Glomerular visceral epithelial cell (primary cell): Measurements from ENCODE around the gene INPP5A.
"Not testable (repeated sequence)": the region's sequence is repeated elsewhere in the genome, so short reads cannot be mapped to it uniquely, and the experiment has no call there.

Experiments
- DNase-seq: peaks from one replicate; pipeline ENCODE4 v3.0.0-alpha.2; 2016; ENCODE audit errors: extremely low spot score

The INPP5A gene

GRCh38 chr10:132763545-132763944 lies 226.0 kb downstream of the INPP5A start:
- DNase-seq: no peak

- DNase-seq: no peak
Observed at GRCh38 chr10:132764108-132764507, 226.5 kb downstream of the INPP5A start.

- no peak for DNase-seq
Observed at GRCh38 chr10:132765435-132765834, 227.8 kb downstream of the INPP5A start.

GRCh38 chr10:132766291-132766690 lies 228.7 kb downstream of the INPP5A start:
- DNase-seq: no peak

- no peak for DNase-seq
Observed at GRCh38 chr10:132768346-132769248, 231.0 kb downstream of the INPP5A start.

- DNase-seq: no peak
Observed at GRCh38 chr10:132770061-132771021, 232.8 kb downstream of the INPP5A start.

- DNase-seq: not testable (repeated sequence)
Observed at GRCh38 chr10:132772816-132773215, 235.2 kb downstream of the INPP5A start.

GRCh38 chr10:132774181-132774901 lies 236.8 kb downstream of the INPP5A start:
- DNase-seq: no peak

- no peak for DNase-seq
Observed at GRCh38 chr10:132774902-132775863, 237.6 kb downstream of the INPP5A start.

GRCh38 chr10:132776186-132776585 lies 238.6 kb downstream of the INPP5A start:
- DNase-seq: no peak

GRCh38 chr10:132776821-132777220 lies 239.2 kb downstream of the INPP5A start:
- DNase-seq: no peak

GRCh38 chr10:132777441-132777840 lies 239.9 kb downstream of the INPP5A start:
- no peak for DNase-seq

GRCh38 chr10:132779549-132780294 lies 242.1 kb downstream of the INPP5A start:
- no peak for DNase-seq

GRCh38 chr10:132780356-132780755 lies 242.8 kb downstream of the INPP5A start:
- DNase-seq: no peak

GRCh38 chr10:132781556-132781955 lies 244.0 kb downstream of the INPP5A start:
- no peak for DNase-seq

- DNase-seq: no peak
Observed at GRCh38 chr10:132783165-132783939, 245.8 kb downstream of the INPP5A start.

GRCh38 chr10:132783940-132784865 lies 246.6 kb downstream of the INPP5A start:
- no peak for DNase-seq
